H1 (cell line): Measurements from ENCODE around the gene AP3M1.

Source experiments
- ASH2L ChIP-seq: fragments of 200-600, 300-600 bp; sonication (generic); IDR thresholded peaks from one replicate; pipeline ENCODE4 v1.7.1; 2017; ENCODE audit warnings: low read length
- CEBPB ChIP-seq: IDR thresholded peaks from 2 replicates; pipeline ENCODE4 v1.6.1; 2012; ENCODE audit warnings: low read depth, low read length
- CHD2 ChIP-seq: IDR thresholded peaks from 2 replicates; pipeline ENCODE4 v1.6.1; 2012; ENCODE audit warnings: low read length, improper control_type of control experiment
- EP300 ChIP-seq, 2 experiments: IDR thresholded peaks; 1 replicate in 1 of 2; 2 replicates in 1 of 2; pipeline ENCODE4 v1.6.1; 2011 to 2012; ENCODE audit warnings: low read depth in 2 of 2, low read length in 2 of 2, mild to moderate bottlenecking in 2 of 2, borderline replicate concordance in 1 of 2, inconsistent platforms in 1 of 2, moderate library complexity in 1 of 2
- GTF2F1 ChIP-seq: IDR thresholded peaks from 2 replicates; pipeline ENCODE4 v1.6.1; 2012; ENCODE audit warnings: low read depth, low read length, improper control_type of control experiment, borderline replicate concordance
- KDM4A ChIP-seq: IDR thresholded peaks from one replicate; pipeline ENCODE4 v1.7.1; 2012; ENCODE audit warnings: low read depth, mild to moderate bottlenecking, moderate library complexity, low read length, inconsistent platforms; ENCODE audit not compliant: severe bottlenecking
- POLR2AphosphoS5 ChIP-seq: IDR thresholded peaks from 2 replicates; pipeline ENCODE4 v1.6.1; 2011; ENCODE audit warnings: low read depth, low read length
- RFX5 ChIP-seq: IDR thresholded peaks from 2 replicates; pipeline ENCODE4 v1.6.1; 2011; ENCODE audit warnings: low read depth, low read length, improper control_type of control experiment, borderline replicate concordance
- SRF ChIP-seq: IDR thresholded peaks from 2 replicates; pipeline ENCODE4 v1.6.1; 2011; ENCODE audit warnings: mild to moderate bottlenecking, low read depth, low read length, moderate library complexity
- YY1 ChIP-seq: IDR thresholded peaks from 2 replicates; pipeline ENCODE4 v1.6.1; 2011; ENCODE audit warnings: low read depth, mild to moderate bottlenecking, low read length
- TF ChIP-seq, protein P1 (sequence below), 3 experiments: IDR thresholded peaks; 1 replicate in 2 of 3; 2 replicates in 1 of 3; pipeline versions ENCODE4 v1.5.1 to v1.6.1; 2011; ENCODE audit warnings: low read length in 3 of 3, mild to moderate bottlenecking in 3 of 3, inconsistent platforms in 2 of 3, low read depth in 1 of 3, moderate library complexity in 1 of 3; ENCODE audit not compliant: insufficient read depth in 1 of 3; ENCODE audit errors: control extremely low read depth in 1 of 3
- TF ChIP-seq, protein P2 (sequence below): IDR thresholded peaks from 2 replicates; pipeline ENCODE4 v1.6.1; 2011; ENCODE audit warnings: low read depth, mild to moderate bottlenecking, low read length; ENCODE audit not compliant: insufficient read depth

DNA sequence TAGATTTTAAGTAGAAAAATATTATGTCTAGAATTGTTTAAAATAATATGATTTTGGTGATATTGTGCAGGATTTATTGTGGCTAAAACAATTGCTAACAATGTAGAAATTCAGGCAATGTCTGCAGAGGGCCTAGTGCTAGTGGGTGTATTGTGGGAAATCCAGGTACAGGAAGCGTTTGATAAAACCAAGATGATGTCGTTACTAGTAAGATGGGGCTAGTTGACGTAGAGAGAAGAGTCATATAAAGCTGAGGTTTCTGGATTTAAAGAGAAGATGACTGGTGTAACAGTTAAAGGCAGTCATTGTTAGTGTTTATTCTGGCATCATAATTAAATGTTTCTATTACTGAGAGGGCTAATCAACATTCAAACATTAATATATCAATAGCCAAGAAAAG is 43.9 kb upstream of the AP3M1 start:
- no peak for TF ChIP-seq EP300 (IDR thresholded peaks at IDR 0.05; ENCODE audit: borderline replicate concordance in 1 of 2, low read depth in 2 of 2, low read length in 2 of 2)
- TF ChIP-seq, protein P1, sequence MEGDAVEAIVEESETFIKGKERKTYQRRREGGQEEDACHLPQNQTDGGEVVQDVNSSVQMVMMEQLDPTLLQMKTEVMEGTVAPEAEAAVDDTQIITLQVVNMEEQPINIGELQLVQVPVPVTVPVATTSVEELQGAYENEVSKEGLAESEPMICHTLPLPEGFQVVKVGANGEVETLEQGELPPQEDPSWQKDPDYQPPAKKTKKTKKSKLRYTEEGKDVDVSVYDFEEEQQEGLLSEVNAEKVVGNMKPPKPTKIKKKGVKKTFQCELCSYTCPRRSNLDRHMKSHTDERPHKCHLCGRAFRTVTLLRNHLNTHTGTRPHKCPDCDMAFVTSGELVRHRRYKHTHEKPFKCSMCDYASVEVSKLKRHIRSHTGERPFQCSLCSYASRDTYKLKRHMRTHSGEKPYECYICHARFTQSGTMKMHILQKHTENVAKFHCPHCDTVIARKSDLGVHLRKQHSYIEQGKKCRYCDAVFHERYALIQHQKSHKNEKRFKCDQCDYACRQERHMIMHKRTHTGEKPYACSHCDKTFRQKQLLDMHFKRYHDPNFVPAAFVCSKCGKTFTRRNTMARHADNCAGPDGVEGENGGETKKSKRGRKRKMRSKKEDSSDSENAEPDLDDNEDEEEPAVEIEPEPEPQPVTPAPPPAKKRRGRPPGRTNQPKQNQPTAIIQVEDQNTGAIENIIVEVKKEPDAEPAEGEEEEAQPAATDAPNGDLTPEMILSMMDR (IDR thresholded peaks at IDR 0.05; ENCODE audit: control extremely low read depth in 1 of 3, insufficient read depth in 1 of 3, low read depth in 1 of 3, low read length in 3 of 3), result no peak
- no peak for TF ChIP-seq SRF
- no peak for TF ChIP-seq KDM4A
- TF ChIP-seq CEBPB, result no peak
- no peak for TF ChIP-seq CHD2
- TF ChIP-seq RFX5, result no peak
- TF ChIP-seq, protein P2, sequence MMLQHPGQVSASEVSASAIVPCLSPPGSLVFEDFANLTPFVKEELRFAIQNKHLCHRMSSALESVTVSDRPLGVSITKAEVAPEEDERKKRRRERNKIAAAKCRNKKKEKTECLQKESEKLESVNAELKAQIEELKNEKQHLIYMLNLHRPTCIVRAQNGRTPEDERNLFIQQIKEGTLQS, result no peak
- TF ChIP-seq ASH2L, result no peak
- no peak for TF ChIP-seq POLR2AphosphoS5
- no peak for TF ChIP-seq YY1
- TF ChIP-seq GTF2F1, result no peak
